HepG2 (cell line): Measurements from ENCODE around the gene NOTUM. TPM values are rescaled to one million over a fixed set of nuclear protein-coding genes. Genes with fewer than 3 reads are reported as not detected.

Experiments used
- CERS6 ChIP-seq: sonication (generic); formaldehyde crosslinking; IDR thresholded peaks from 2 replicates; pipeline ENCODE4 v1.5.0; 2020; ENCODE audit warnings: missing genetic modification reagents
- FOSL2 ChIP-seq: sonication (generic); formaldehyde crosslinking; IDR thresholded peaks from 2 replicates; pipeline ENCODE4 v1.4.0; 2020; ENCODE audit warnings: missing genetic modification reagents
- MXD3 ChIP-seq: IDR thresholded peaks from 2 replicates; pipeline ENCODE4 v1.6.1; 2016; ENCODE audit warnings: mild to moderate bottlenecking, missing biosample characterization, missing genetic modification reagents
- NFKB2 ChIP-seq: sonication (generic); formaldehyde crosslinking; IDR thresholded peaks from 2 replicates; pipeline ENCODE4 v1.4.0; 2020; ENCODE audit warnings: missing genetic modification reagents, borderline replicate concordance
- PAF1 ChIP-seq: IDR thresholded peaks from 2 replicates; pipeline ENCODE4 v1.6.1; 2016; ENCODE audit warnings: missing genetic modification reagents, missing compliant biosample characterization
- PAWR ChIP-seq: sonication (generic); formaldehyde crosslinking; IDR thresholded peaks from 2 replicates; pipeline ENCODE4 v1.4.0; 2020; ENCODE audit warnings: missing genetic modification reagents, mild to moderate bottlenecking, borderline replicate concordance
- PCBP1 ChIP-seq: fragments of 200-400 bp; formaldehyde crosslinking; IDR thresholded peaks from 2 replicates; pipeline ENCODE4 v1.6.1; 2017; ENCODE audit warnings: mild to moderate bottlenecking, low read depth, low read length, borderline replicate concordance
- PHF8 ChIP-seq: sonication (generic); formaldehyde crosslinking; IDR thresholded peaks from 2 replicates; pipeline ENCODE4 v1.5.0; 2020; ENCODE audit warnings: missing genetic modification reagents
- POLR2G ChIP-seq: fragments of 200-400 bp; formaldehyde crosslinking; IDR thresholded peaks from 2 replicates; pipeline ENCODE4 v1.6.1; 2018; ENCODE audit warnings: mild to moderate bottlenecking, low read depth, low read length, moderate library complexity
- RBFOX2 ChIP-seq: fragments of 200-400 bp; formaldehyde crosslinking; IDR thresholded peaks from 2 replicates; pipeline ENCODE4 v1.6.1; 2017; ENCODE audit warnings: low read depth, mild to moderate bottlenecking, low read length
- RBM22 ChIP-seq: fragments of 200-400 bp; formaldehyde crosslinking; optimal IDR thresholded peaks from 2 replicates; pipeline ENCODE3; 2017; ENCODE audit warnings: mild to moderate bottlenecking, low read length, moderate library complexity
- SRSF1 ChIP-seq: fragments of 200-400 bp; formaldehyde crosslinking; optimal IDR thresholded peaks from 2 replicates; pipeline ENCODE3; 2017; ENCODE audit warnings: mild to moderate bottlenecking, low read depth, low read length, moderate library complexity
- TP53 ChIP-seq: sonication (generic); formaldehyde crosslinking; conservative IDR thresholded peaks from 2 replicates; pipeline ENCODE4 v1.4.0; 2020; ENCODE audit warnings: missing genetic modification reagents
- ZBTB33 ChIP-seq: sonication (generic); formaldehyde crosslinking; IDR thresholded peaks from 2 replicates; pipeline ENCODE4 v1.4.0; 2020; ENCODE audit warnings: missing genetic modification reagents
- ZNF180 ChIP-seq: sonication (generic); formaldehyde crosslinking; IDR thresholded peaks from 2 replicates; pipeline ENCODE4 v1.4.0; 2020; ENCODE audit warnings: low read depth, missing genetic modification reagents, borderline replicate concordance
- ZNF205 ChIP-seq: IDR thresholded peaks from 2 replicates; pipeline ENCODE4 v1.6.1; 2018; ENCODE audit warnings: missing biosample characterization, missing genetic modification reagents
- ZNF264 ChIP-seq: sonication (generic); formaldehyde crosslinking; IDR thresholded peaks from 2 replicates; pipeline ENCODE4 v1.4.0; 2020; ENCODE audit warnings: missing genetic modification reagents
- ZNF331 ChIP-seq: sonication (generic); formaldehyde crosslinking; IDR thresholded peaks from 2 replicates; pipeline ENCODE4 v1.4.0; 2020; ENCODE audit warnings: missing genetic modification reagents
- ZNF512B ChIP-seq: sonication (generic); formaldehyde crosslinking; IDR thresholded peaks from 2 replicates; pipeline ENCODE4 v1.5.1; 2020; ENCODE audit warnings: missing genetic modification reagents, mild to moderate bottlenecking, borderline replicate concordance
- ZNF547 ChIP-seq: sonication (generic); formaldehyde crosslinking; IDR thresholded peaks from 2 replicates; pipeline ENCODE4 v1.5.1; 2020; ENCODE audit warnings: mild to moderate bottlenecking, missing genetic modification reagents
- ZNF614 ChIP-seq: IDR thresholded peaks from 2 replicates; pipeline ENCODE4 v1.6.1; 2018; ENCODE audit warnings: missing biosample characterization, missing genetic modification reagents, inconsistent platforms, borderline replicate concordance
- ZNF709 ChIP-seq: sonication (generic); formaldehyde crosslinking; IDR thresholded peaks from 2 replicates; pipeline ENCODE4 v1.5.0; 2020; ENCODE audit warnings: mild to moderate bottlenecking, missing genetic modification reagents
- ZNF740 ChIP-seq: sonication (generic); formaldehyde crosslinking; IDR thresholded peaks from 2 replicates; pipeline ENCODE4 v1.4.0; 2020; ENCODE audit warnings: missing genetic modification reagents
- polyA plus RNA-seq, 8 experiments: library from polyadenylated mRNA; depleted of rRNA in 3 of 8; stranded (reverse) in 7 of 8; unstranded in 1 of 8; fragments of >200 nt; fragmentation: Illumina TruSeq in 4 of 8; extraction: Trizol in 4 of 8; gene quantifications; 2 replicates each; pipeline versions ENCODE4 v1.2.1 to v1.2.3, GENCODE V29; 2011 to 2016; ENCODE audit warnings: low read depth in 4 of 8, missing spikeins in 1 of 8, mixed read lengths in 1 of 8; ENCODE audit not compliant: insufficient read depth in 1 of 8
- total RNA-seq, 5 experiments: library from RNA; depleted of rRNA; stranded (reverse); fragments of >200 nt; fragmentation: Illumina TruSeq; extraction: Trizol; gene quantifications; 2 replicates each; pipeline ENCODE4 v1.2.3, GENCODE V29; 2016; ENCODE audit warnings: low read depth in 1 of 5

Gene NOTUM
- total and polyA plus RNA-seq, 2 of the 13 experiments (the other 11 are each of a cell fraction or from before 2014, with no cell fraction given) = 150 to 160 TPM

- TF ChIP-seq ZNF512B (no peak), FOSL2 (0 out of 2 replicates have a peak, but pooled peaks have one; percentile 2), ZNF614 (CRISPR knock-in tag) (no peak), ZBTB33 (CRISPR knock-in tag) (peak; percentile 27; the same call in 1 of the 2 replicates), ZNF709 (CRISPR knock-in tag) (no peak), RBFOX2 (peak; percentile 88), ZNF264 (CRISPR knock-in tag) (no peak), PHF8 (no peak), PAWR (CRISPR knock-in tag) (no peak), TP53 (CRISPR knock-in tag) (0 out of 2 replicates have a peak, but pooled peaks have one; percentile 33), PAF1 (0 out of 2 replicates have a peak, but pooled peaks have one; percentile 49), ZNF547 (CRISPR knock-in tag) (0 out of 2 replicates have a peak, but pooled peaks have one; percentile 48), CERS6 (no peak), SRSF1 (peak; percentile 24), ZNF180 (CRISPR knock-in tag) (no peak), RBM22 (peak; percentile 80), ZNF331 (CRISPR knock-in tag) (no peak), NFKB2 (no peak), POLR2G (peak; percentile 10; the same call in 1 of the 2 replicates), MXD3 (CRISPR knock-in tag) (0 out of 2 replicates have a peak, but pooled peaks have one; percentile 5), ZNF205 (CRISPR knock-in tag) (no peak), PCBP1 (peak; percentile 62; the same call in 1 of the 2 replicates), ZNF740 (CRISPR knock-in tag) (no peak)
Measured at GRCh38 chr17:82004517-82005455, 43.8 kb upstream of the NOTUM start (continued).
